Activated T-cell treated with anti-CD3 and anti-CD28 coated beads, Interleukin-2, amount 50 U/mL, for 72 hours (primary cell): Measurements from ENCODE around the gene PLA2G2E. TPM values are rescaled to one million over a fixed set of nuclear protein-coding genes. Genes with fewer than 3 reads are reported as not detected.
"Not testable (repeated sequence)": the region's sequence is repeated elsewhere in the genome, so short reads cannot be mapped to it uniquely, and the experiment has no call there.

Experiments
- ATAC-seq, 2 donors: fragments of 150-1000 bp; cut with Tn5 transposase; replicated peaks in 1 of 2; 2 replicates each; pipeline ENCODE4 v1.10.0; 2021; ENCODE audit warnings: moderate library complexity in 2 of 2, mild to moderate bottlenecking in 1 of 2
- DNase-seq, 2 donors: peaks; one replicate each; pipeline ENCODE4 v3.0.0; 2021 to 2022; ENCODE audit warnings: mixed read lengths in 1 of 2
- H3K27ac Mint-ChIP-seq: one replicate; pipeline ENCODE4 v1.8.0; 2022; ENCODE audit warnings: mild to moderate bottlenecking, moderate library complexity, mixed read lengths
- H3K27me3 Mint-ChIP-seq: one replicate; pipeline ENCODE4 v1.8.0; 2022; ENCODE audit warnings: low read depth, mixed read lengths
- H3K36me3 Mint-ChIP-seq, 2 donors: one replicate each; pipeline ENCODE4 v1.8.0; 2022; ENCODE audit warnings: mixed read lengths in 2 of 2, mild to moderate bottlenecking in 1 of 2; ENCODE audit not compliant: insufficient read depth in 2 of 2
- H3K4me1 Mint-ChIP-seq: one replicate; pipeline ENCODE4 v1.8.0; 2022; ENCODE audit warnings: low read depth, mixed read lengths
- H3K4me3 Mint-ChIP-seq, 2 donors: one replicate each; pipeline ENCODE4 v1.8.0; 2022; ENCODE audit warnings: mild to moderate bottlenecking in 2 of 2, mixed read lengths in 2 of 2, moderate library complexity in 2 of 2
- H3K9me3 Mint-ChIP-seq, 2 donors: one replicate each; pipeline ENCODE4 v1.8.0; 2022; ENCODE audit warnings: mixed read lengths in 2 of 2
- total RNA-seq, 2 donors: library from RNA; stranded (reverse); gene quantifications; one replicate each; pipeline ENCODE4 v1.2.3, GENCODE V29; 2022

PLA2G2E gene
- total RNA-seq, 2 donors from 2014 or later = not detected

- ATAC-seq (no peak), DNase-seq (no peak)
- no peaks in the 10 kb centered on the region for H3K36me3 Mint-ChIP-seq
- no peak overlapping the region for H3K27ac Mint-ChIP-seq
- H3K9me3 Mint-ChIP-seq = no peaks in the 10 kb centered on the region
- H3K4me3 Mint-ChIP-seq = no peak overlapping the region
- H3K4me1 Mint-ChIP-seq = no peaks in the 10 kb centered on the region
- H3K27me3 Mint-ChIP-seq = peaks cover 24% of the 10 kb centered on the region
Measured at GRCh38 chr1:19945914-19946313, 22.5 kb upstream of the PLA2G2E start.

- H3K4me1 Mint-ChIP-seq = no peaks in the 10 kb centered on the region
- ATAC-seq (no peak), DNase-seq (no peak)
- H3K27ac Mint-ChIP-seq = no peak overlapping the region
- H3K36me3 Mint-ChIP-seq = no peaks in the 10 kb centered on the region
- peaks cover 11% of the 10 kb centered on the region for H3K27me3 Mint-ChIP-seq
- no peaks in the 10 kb centered on the region for H3K9me3 Mint-ChIP-seq
- no peak overlapping the region for H3K4me3 Mint-ChIP-seq
Measured at GRCh38 chr1:19942657-19943056, 19.2 kb upstream of the PLA2G2E start.

GRCh38 chr1:19942088-19942487 lies 18.7 kb upstream of the PLA2G2E start:
- no peak for DNase-seq
- ATAC-seq = no peak
- Mint-ChIP-seq H3K36me3 (no peaks in the 10 kb centered on the region), H3K4me1 (no peaks in the 10 kb centered on the region), H3K27me3 (peaks cover 10% of the 10 kb centered on the region), H3K4me3 (no peak overlapping the region), H3K27ac (no peak overlapping the region), H3K9me3 (no peaks in the 10 kb centered on the region)

GRCh38 chr1:19941206-19941568 lies 17.8 kb upstream of the PLA2G2E start:
- no peak for ATAC-seq
- Mint-ChIP-seq H3K4me1 (no peaks in the 10 kb centered on the region), H3K27ac (no peak overlapping the region), H3K36me3 (no peaks in the 10 kb centered on the region), H3K9me3 (no peaks in the 10 kb centered on the region), H3K27me3 (peaks cover 1% of the 10 kb centered on the region), H3K4me3 (no peak overlapping the region)
- no peak for DNase-seq

- H3K27me3 Mint-ChIP-seq = no peaks in the 10 kb centered on the region
- ATAC-seq (no peak), DNase-seq (no peak)
- H3K4me3 Mint-ChIP-seq = no peak overlapping the region
- H3K36me3 Mint-ChIP-seq = no peaks in the 10 kb centered on the region
- H3K4me1 Mint-ChIP-seq = no peaks in the 10 kb centered on the region
- H3K9me3 Mint-ChIP-seq = no peaks in the 10 kb centered on the region
- no peak overlapping the region for H3K27ac Mint-ChIP-seq
Measured at GRCh38 chr1:19940486-19941205, 17.2 kb upstream of the PLA2G2E start.

- Mint-ChIP-seq H3K4me1 (no peaks in the 10 kb centered on the region), H3K36me3 (no peaks in the 10 kb centered on the region), H3K4me3 (no peak overlapping the region), H3K27ac (no peak overlapping the region), H3K9me3 (no peaks in the 10 kb centered on the region), H3K27me3 (no peaks in the 10 kb centered on the region)
- ATAC-seq = no peak
- DNase-seq = no peak
Measured at GRCh38 chr1:19938472-19938871, 15.1 kb upstream of the PLA2G2E start.

GRCh38 chr1:19936061-19936750 lies 12.8 kb upstream of the PLA2G2E start:
- Mint-ChIP-seq H3K4me1 (no peaks in the 10 kb centered on the region), H3K9me3 (peaks cover 7 to 12% of the 10 kb centered on the region in 2 donors), H3K27me3 (no peaks in the 10 kb centered on the region), H3K27ac (no peak overlapping the region), H3K4me3 (no peak overlapping the region), H3K36me3 (peaks cover 8 to 9% of the 10 kb centered on the region in 2 donors)
- no peak for DNase-seq
- ATAC-seq = no peak

- H3K4me3 Mint-ChIP-seq = no peak overlapping the region
- H3K27me3 Mint-ChIP-seq = no peaks in the 10 kb centered on the region
- H3K4me1 Mint-ChIP-seq = no peaks in the 10 kb centered on the region
- DNase-seq = no peak
- no peak overlapping the region for H3K27ac Mint-ChIP-seq
- ATAC-seq = no peak
- H3K9me3 Mint-ChIP-seq = peaks cover 7 to 14% of the 10 kb centered on the region in 2 donors
- H3K36me3 Mint-ChIP-seq = peaks cover 8 to 9% of the 10 kb centered on the region in 2 donors
Measured at GRCh38 chr1:19934336-19934735, 10.9 kb upstream of the PLA2G2E start.

GRCh38 chr1:19932866-19933265 lies 9.4 kb upstream of the PLA2G2E start:
- Mint-ChIP-seq H3K9me3 (peaks cover 7 to 14% of the 10 kb centered on the region in 2 donors), H3K27ac (no peak overlapping the region), H3K27me3 (no peaks in the 10 kb centered on the region), H3K4me3 (no peak overlapping the region), H3K4me1 (no peaks in the 10 kb centered on the region), H3K36me3 (peaks cover 8 to 9% of the 10 kb centered on the region in 2 donors)
- ATAC-seq (no peak), DNase-seq (no peak)

- not testable (repeated sequence) for DNase-seq, ATAC-seq, H3K27me3 Mint-ChIP-seq
Measured at GRCh38 chr1:19927130-19927421, 3.7 kb upstream of the PLA2G2E start.

GRCh38 chr1:19926296-19927129 lies 3.1 kb upstream of the PLA2G2E start:
- no peaks in the 10 kb centered on the region for H3K36me3 Mint-ChIP-seq
- no peak for DNase-seq
- H3K27ac Mint-ChIP-seq = no peak overlapping the region
- no peak for ATAC-seq
- H3K9me3 Mint-ChIP-seq = peaks cover 0 to 3% of the 10 kb centered on the region in 2 donors
- no peaks in the 10 kb centered on the region for H3K27me3 Mint-ChIP-seq
- H3K4me1 Mint-ChIP-seq = no peaks in the 10 kb centered on the region
- no peak overlapping the region for H3K4me3 Mint-ChIP-seq

More at GRCh38 chr1:19927130-19927421, 3.7 kb upstream of the PLA2G2E start:
- not testable (repeated sequence) for H3K4me1 Mint-ChIP-seq, H3K4me3 Mint-ChIP-seq, H3K36me3 Mint-ChIP-seq, H3K27ac Mint-ChIP-seq, H3K9me3 Mint-ChIP-seq

- Mint-ChIP-seq H3K27me3 (no peaks in the 10 kb centered on the region), H3K36me3 (no peaks in the 10 kb centered on the region), H3K9me3 (peaks cover 0 to 1% of the 10 kb centered on the region in 2 donors), H3K4me3 (no peak overlapping the region), H3K27ac (no peak overlapping the region), H3K4me1 (no peaks in the 10 kb centered on the region)
- ATAC-seq (no peak), DNase-seq (no peak)
Measured at GRCh38 chr1:19925342-19926070, 2.1 kb upstream of the PLA2G2E start.

GRCh38 chr1:19923953-19924346 lies 533 bp upstream of the PLA2G2E start:
- H3K4me3 Mint-ChIP-seq = no peak overlapping the region
- DNase-seq (no peak), ATAC-seq (no peak)
- H3K9me3 Mint-ChIP-seq = no peaks in the 10 kb centered on the region
- no peaks in the 10 kb centered on the region for H3K4me1 Mint-ChIP-seq
- no peaks in the 10 kb centered on the region for H3K27me3 Mint-ChIP-seq
- no peaks in the 10 kb centered on the region for H3K36me3 Mint-ChIP-seq
- no peak overlapping the region for H3K27ac Mint-ChIP-seq
